ENCODE data around the gene YRDC.

YRDC gene

DNA sequence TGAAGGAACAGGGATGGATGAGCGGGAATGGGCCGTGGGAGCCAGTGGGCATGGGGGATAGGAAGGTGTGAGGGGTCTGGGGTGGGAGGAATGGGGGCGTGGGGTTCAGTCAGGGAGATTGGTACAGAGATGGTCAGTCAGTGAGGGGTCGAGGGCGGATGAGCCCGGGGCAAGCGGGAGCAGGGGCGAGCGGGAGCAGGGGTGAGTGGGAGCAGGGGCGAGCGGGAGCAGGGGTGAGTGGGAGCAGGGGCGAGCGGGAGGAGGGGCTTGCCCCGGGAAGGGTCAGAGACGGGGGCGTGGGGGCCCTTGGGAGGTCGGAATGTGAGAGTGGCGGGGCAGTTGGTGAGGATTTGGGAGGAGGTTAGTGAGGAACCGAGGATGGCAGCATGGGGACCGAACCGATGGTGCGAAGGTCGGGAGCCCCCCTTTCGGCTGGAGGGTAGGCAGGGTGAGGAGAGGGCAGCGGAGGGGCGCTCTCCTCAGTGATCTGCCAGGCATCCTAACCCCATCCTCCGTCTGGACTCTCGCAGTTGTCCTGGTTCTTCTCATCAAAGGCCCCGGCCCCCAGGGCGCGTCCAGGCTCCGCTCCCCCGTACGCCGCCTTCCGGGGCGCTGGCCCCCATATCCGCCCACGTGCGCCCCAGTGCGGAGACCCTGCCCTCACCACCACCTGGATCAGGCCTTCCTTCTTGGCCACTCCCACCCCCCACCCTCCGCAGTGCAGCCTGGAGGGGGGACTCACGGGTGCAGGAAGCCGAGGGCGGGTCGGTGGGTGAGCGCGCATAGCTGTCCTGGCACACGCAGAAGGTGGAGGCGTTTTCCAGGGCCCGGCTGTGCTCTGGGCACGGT is 54.3 kb downstream of the YRDC start:
- TF ChIP-seq, protein P1, sequence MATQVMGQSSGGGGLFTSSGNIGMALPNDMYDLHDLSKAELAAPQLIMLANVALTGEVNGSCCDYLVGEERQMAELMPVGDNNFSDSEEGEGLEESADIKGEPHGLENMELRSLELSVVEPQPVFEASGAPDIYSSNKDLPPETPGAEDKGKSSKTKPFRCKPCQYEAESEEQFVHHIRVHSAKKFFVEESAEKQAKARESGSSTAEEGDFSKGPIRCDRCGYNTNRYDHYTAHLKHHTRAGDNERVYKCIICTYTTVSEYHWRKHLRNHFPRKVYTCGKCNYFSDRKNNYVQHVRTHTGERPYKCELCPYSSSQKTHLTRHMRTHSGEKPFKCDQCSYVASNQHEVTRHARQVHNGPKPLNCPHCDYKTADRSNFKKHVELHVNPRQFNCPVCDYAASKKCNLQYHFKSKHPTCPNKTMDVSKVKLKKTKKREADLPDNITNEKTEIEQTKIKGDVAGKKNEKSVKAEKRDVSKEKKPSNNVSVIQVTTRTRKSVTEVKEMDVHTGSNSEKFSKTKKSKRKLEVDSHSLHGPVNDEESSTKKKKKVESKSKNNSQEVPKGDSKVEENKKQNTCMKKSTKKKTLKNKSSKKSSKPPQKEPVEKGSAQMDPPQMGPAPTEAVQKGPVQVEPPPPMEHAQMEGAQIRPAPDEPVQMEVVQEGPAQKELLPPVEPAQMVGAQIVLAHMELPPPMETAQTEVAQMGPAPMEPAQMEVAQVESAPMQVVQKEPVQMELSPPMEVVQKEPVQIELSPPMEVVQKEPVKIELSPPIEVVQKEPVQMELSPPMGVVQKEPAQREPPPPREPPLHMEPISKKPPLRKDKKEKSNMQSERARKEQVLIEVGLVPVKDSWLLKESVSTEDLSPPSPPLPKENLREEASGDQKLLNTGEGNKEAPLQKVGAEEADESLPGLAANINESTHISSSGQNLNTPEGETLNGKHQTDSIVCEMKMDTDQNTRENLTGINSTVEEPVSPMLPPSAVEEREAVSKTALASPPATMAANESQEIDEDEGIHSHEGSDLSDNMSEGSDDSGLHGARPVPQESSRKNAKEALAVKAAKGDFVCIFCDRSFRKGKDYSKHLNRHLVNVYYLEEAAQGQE (IDR thresholded peaks at IDR 0.05; ENCODE audit: insufficient replicate concordance, low read depth): no peak
- TF ChIP-seq GABPA (IDR thresholded peaks at IDR 0.05; ENCODE audit: low read depth) (no peak), SPI1 (IDR thresholded peaks at IDR 0.05; ENCODE audit: borderline replicate concordance, low read depth) (no peak), POLR2AphosphoS5 (IDR thresholded peaks at IDR 0.05; ENCODE audit: low read depth) (no peak)
- TF ChIP-seq, protein P2, sequence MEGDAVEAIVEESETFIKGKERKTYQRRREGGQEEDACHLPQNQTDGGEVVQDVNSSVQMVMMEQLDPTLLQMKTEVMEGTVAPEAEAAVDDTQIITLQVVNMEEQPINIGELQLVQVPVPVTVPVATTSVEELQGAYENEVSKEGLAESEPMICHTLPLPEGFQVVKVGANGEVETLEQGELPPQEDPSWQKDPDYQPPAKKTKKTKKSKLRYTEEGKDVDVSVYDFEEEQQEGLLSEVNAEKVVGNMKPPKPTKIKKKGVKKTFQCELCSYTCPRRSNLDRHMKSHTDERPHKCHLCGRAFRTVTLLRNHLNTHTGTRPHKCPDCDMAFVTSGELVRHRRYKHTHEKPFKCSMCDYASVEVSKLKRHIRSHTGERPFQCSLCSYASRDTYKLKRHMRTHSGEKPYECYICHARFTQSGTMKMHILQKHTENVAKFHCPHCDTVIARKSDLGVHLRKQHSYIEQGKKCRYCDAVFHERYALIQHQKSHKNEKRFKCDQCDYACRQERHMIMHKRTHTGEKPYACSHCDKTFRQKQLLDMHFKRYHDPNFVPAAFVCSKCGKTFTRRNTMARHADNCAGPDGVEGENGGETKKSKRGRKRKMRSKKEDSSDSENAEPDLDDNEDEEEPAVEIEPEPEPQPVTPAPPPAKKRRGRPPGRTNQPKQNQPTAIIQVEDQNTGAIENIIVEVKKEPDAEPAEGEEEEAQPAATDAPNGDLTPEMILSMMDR (IDR thresholded peaks at IDR 0.05; ENCODE audit: insufficient read depth, low read length): no peak
- no peak for DNase-seq (ENCODE audit: low read depth in 1 of 2, low spot score in 1 of 2)

More for the DNA sequence above, 54.3 kb downstream of the YRDC start:
- peaks cover 39% of the 10 kb centered on the region for H3K27me3 ChIP-seq (ENCODE audit: insufficient read depth, poor library complexity, severe bottlenecking)
- no peak overlapping the region for H3K27ac ChIP-seq (replicated peaks)
- no peak overlapping the region for H3K4me3 ChIP-seq (replicated peaks; ENCODE audit: insufficient read depth, low read length)
